Pons (tissue), 1 donor: ENCODE data around the gene USP47.

Experiments
- DNase-seq: peaks from one replicate; pipeline ENCODE4 v3.0.0-alpha.2; 2016; ENCODE audit warnings: low spot score

USP47 gene

GRCh38 chr11:11867720-11868119 is 25.9 kb downstream of the USP47 start:
- no peak for DNase-seq

GRCh38 chr11:11871991-11872401 is 30.2 kb downstream of the USP47 start:
- DNase-seq, result no peak

- DNase-seq, result no peak
Measured at GRCh38 chr11:11876458-11876857, 34.7 kb downstream of the USP47 start.

GRCh38 chr11:11880179-11880578 is 38.4 kb downstream of the USP47 start:
- DNase-seq, result no peak

- no peak for DNase-seq
Measured at GRCh38 chr11:11882539-11882938, 40.8 kb downstream of the USP47 start.

GRCh38 chr11:11884351-11884750 is 42.6 kb downstream of the USP47 start:
- DNase-seq, result no peak

GRCh38 chr11:11884774-11885481 is 43.2 kb downstream of the USP47 start:
- DNase-seq, result no peak

GRCh38 chr11:11894486-11894885 is 52.7 kb downstream of the USP47 start:
- DNase-seq, result no peak

GRCh38 chr11:11895672-11896071 is 53.9 kb downstream of the USP47 start:
- DNase-seq, result peak; percentile 25

GRCh38 chr11:11898648-11899047 is 56.9 kb downstream of the USP47 start:
- no peak for DNase-seq

GRCh38 chr11:11899401-11899800 is 57.6 kb downstream of the USP47 start:
- no peak for DNase-seq

GRCh38 chr11:11901929-11902328 is 60.2 kb downstream of the USP47 start:
- DNase-seq, result no peak

GRCh38 chr11:11909727-11910126 is 68.0 kb downstream of the USP47 start:
- DNase-seq, result no peak

GRCh38 chr11:11910541-11910940 is 68.8 kb downstream of the USP47 start:
- DNase-seq, result no peak

- DNase-seq, result no peak
Measured at GRCh38 chr11:11913395-11913794, 71.6 kb downstream of the USP47 start.

GRCh38 chr11:11915625-11916024 is 73.9 kb downstream of the USP47 start:
- DNase-seq, result no peak

- DNase-seq, result peak; percentile 21
Measured at GRCh38 chr11:11916981-11917399, 75.2 kb downstream of the USP47 start.

- DNase-seq, result peak; percentile 43
Measured at GRCh38 chr11:11923828-11924227, 82.1 kb downstream of the USP47 start.

- DNase-seq, result no peak
Measured at GRCh38 chr11:11929920-11930319, 88.1 kb downstream of the USP47 start.

GRCh38 chr11:11931461-11932055 is 89.8 kb downstream of the USP47 start:
- peak; percentile 66 for DNase-seq

GRCh38 chr11:11935536-11935935 is 93.8 kb downstream of the USP47 start:
- DNase-seq, result no peak

GRCh38 chr11:11937433-11937832 is 95.7 kb downstream of the USP47 start:
- no peak for DNase-seq

- no peak for DNase-seq
Measured at GRCh38 chr11:11937957-11938356, 96.2 kb downstream of the USP47 start.

- no peak for DNase-seq
Measured at GRCh38 chr11:11940551-11940950, 98.8 kb downstream of the USP47 start.
